HepG2 (cell line): ENCODE measurements around the gene CAMK1. TPM values are rescaled to one million over a fixed set of nuclear protein-coding genes. Genes with fewer than 3 reads are reported as not detected.

Experiments
- ATF7-NPFF ChIP-seq: sonication (generic); formaldehyde crosslinking; IDR thresholded peaks from 2 replicates; pipeline ENCODE4 v1.8.1; 2023; ENCODE audit warnings: mild to moderate bottlenecking, low read depth, missing genetic modification reagents, moderate library complexity
- FLYWCH1 ChIP-seq: sonication (generic); formaldehyde crosslinking; IDR thresholded peaks from 2 replicates; pipeline ENCODE4 v1.8.1; 2023; ENCODE audit warnings: mild to moderate bottlenecking, missing genetic modification reagents
- KDM1A ChIP-seq: IDR thresholded peaks from 2 replicates; pipeline ENCODE4 v1.6.1; 2016; ENCODE audit warnings: missing compliant biosample characterization
- MTA1 ChIP-seq: sonication (generic); formaldehyde crosslinking; IDR thresholded peaks from 2 replicates; pipeline ENCODE4 v1.4.0; 2020; ENCODE audit warnings: missing genetic modification reagents, mild to moderate bottlenecking, borderline replicate concordance
- PHF21A ChIP-seq: sonication (generic); formaldehyde crosslinking; IDR thresholded peaks from 2 replicates; pipeline ENCODE4 v1.5.0; 2020; ENCODE audit warnings: mild to moderate bottlenecking, missing genetic modification reagents
- REPIN1 ChIP-seq: sonication (generic); formaldehyde crosslinking; IDR thresholded peaks from 2 replicates; pipeline ENCODE4 v1.8.0; 2022; ENCODE audit warnings: missing genetic modification reagents, low read depth, mild to moderate bottlenecking, borderline replicate concordance
- RFXANK ChIP-seq: IDR thresholded peaks from 2 replicates; pipeline ENCODE4 v1.6.1; 2016
- SNRNP70 ChIP-seq: fragments of 200-400 bp; formaldehyde crosslinking; IDR thresholded peaks from 2 replicates; pipeline ENCODE4 v1.6.1; 2017; ENCODE audit warnings: mild to moderate bottlenecking, low read depth, low read length, moderate library complexity
- ZMAT3 ChIP-seq: sonication (generic); formaldehyde crosslinking; conservative IDR thresholded peaks from 2 replicates; pipeline ENCODE4 v1.7.0; 2021; ENCODE audit warnings: missing genetic modification reagents
- ZNF180 ChIP-seq: sonication (generic); formaldehyde crosslinking; IDR thresholded peaks from 2 replicates; pipeline ENCODE4 v1.4.0; 2020; ENCODE audit warnings: low read depth, missing genetic modification reagents, borderline replicate concordance
- ZNF296 ChIP-seq: sonication (generic); formaldehyde crosslinking; conservative IDR thresholded peaks from 2 replicates; pipeline ENCODE4 v1.5.0; 2020; ENCODE audit warnings: mild to moderate bottlenecking, missing genetic modification reagents
- ZNF468 ChIP-seq: sonication (generic); formaldehyde crosslinking; IDR thresholded peaks from 2 replicates; pipeline ENCODE4 v1.8.0; 2022; ENCODE audit warnings: mild to moderate bottlenecking, moderate library complexity, missing genetic modification reagents
- ZNF674 ChIP-seq: sonication (generic); formaldehyde crosslinking; IDR thresholded peaks from 2 replicates; pipeline ENCODE4 v1.5.0; 2020; ENCODE audit warnings: low read depth, mild to moderate bottlenecking, missing genetic modification reagents
- polyA plus RNA-seq, 8 experiments: library from polyadenylated mRNA; depleted of rRNA in 3 of 8; stranded (reverse) in 7 of 8; unstranded in 1 of 8; fragments of >200 nt; fragmentation: Illumina TruSeq in 4 of 8; extraction: Trizol in 4 of 8; gene quantifications; 2 replicates each; pipeline versions ENCODE4 v1.2.1 to v1.2.3, GENCODE V29; 2011 to 2016; ENCODE audit warnings: low read depth in 4 of 8, missing spikeins in 1 of 8, mixed read lengths in 1 of 8; ENCODE audit not compliant: insufficient read depth in 1 of 8
- total RNA-seq, 5 experiments: library from RNA; depleted of rRNA; stranded (reverse); fragments of >200 nt; fragmentation: Illumina TruSeq; extraction: Trizol; gene quantifications; 2 replicates each; pipeline ENCODE4 v1.2.3, GENCODE V29; 2016; ENCODE audit warnings: low read depth in 1 of 5
- TF ChIP-seq, protein P1 (sequence below): IDR thresholded peaks from 2 replicates; pipeline ENCODE4 v1.6.1; 2016; ENCODE audit warnings: mild to moderate bottlenecking
- TF ChIP-seq, protein P2 (sequence below): sonication (generic); formaldehyde crosslinking; IDR thresholded peaks from 2 replicates; pipeline ENCODE4 v1.8.0; 2023; ENCODE audit warnings: mild to moderate bottlenecking, missing genetic modification reagents
- TF ChIP-seq, protein P3 (sequence below): sonication (generic); formaldehyde crosslinking; IDR thresholded peaks from 2 replicates; pipeline ENCODE4 v1.5.1; 2020; ENCODE audit warnings: mild to moderate bottlenecking, missing genetic modification reagents, borderline replicate concordance
- TF ChIP-seq, protein P4 (sequence below): sonication (generic); formaldehyde crosslinking; IDR thresholded peaks from 2 replicates; pipeline ENCODE4 v1.8.0; 2022; ENCODE audit warnings: missing genetic modification reagents, mild to moderate bottlenecking, moderate library complexity, borderline replicate concordance
- TF ChIP-seq, protein P5 (sequence below): sonication (generic); formaldehyde crosslinking; IDR thresholded peaks from 2 replicates; pipeline ENCODE4 v1.8.1; 2023; ENCODE audit warnings: missing genetic modification reagents, mild to moderate bottlenecking, borderline replicate concordance
- TF ChIP-seq, protein P6 (sequence below): sonication (generic); formaldehyde crosslinking; IDR thresholded peaks from 2 replicates; pipeline ENCODE4 v1.4.0; 2020; ENCODE audit warnings: mild to moderate bottlenecking, missing genetic modification reagents

CAMK1 gene
- total and polyA plus RNA-seq, 2 of the 13 experiments (the other 11 are each of a cell fraction or from before 2014, with no cell fraction given) = 26.4 to 53.3 TPM

DNA sequence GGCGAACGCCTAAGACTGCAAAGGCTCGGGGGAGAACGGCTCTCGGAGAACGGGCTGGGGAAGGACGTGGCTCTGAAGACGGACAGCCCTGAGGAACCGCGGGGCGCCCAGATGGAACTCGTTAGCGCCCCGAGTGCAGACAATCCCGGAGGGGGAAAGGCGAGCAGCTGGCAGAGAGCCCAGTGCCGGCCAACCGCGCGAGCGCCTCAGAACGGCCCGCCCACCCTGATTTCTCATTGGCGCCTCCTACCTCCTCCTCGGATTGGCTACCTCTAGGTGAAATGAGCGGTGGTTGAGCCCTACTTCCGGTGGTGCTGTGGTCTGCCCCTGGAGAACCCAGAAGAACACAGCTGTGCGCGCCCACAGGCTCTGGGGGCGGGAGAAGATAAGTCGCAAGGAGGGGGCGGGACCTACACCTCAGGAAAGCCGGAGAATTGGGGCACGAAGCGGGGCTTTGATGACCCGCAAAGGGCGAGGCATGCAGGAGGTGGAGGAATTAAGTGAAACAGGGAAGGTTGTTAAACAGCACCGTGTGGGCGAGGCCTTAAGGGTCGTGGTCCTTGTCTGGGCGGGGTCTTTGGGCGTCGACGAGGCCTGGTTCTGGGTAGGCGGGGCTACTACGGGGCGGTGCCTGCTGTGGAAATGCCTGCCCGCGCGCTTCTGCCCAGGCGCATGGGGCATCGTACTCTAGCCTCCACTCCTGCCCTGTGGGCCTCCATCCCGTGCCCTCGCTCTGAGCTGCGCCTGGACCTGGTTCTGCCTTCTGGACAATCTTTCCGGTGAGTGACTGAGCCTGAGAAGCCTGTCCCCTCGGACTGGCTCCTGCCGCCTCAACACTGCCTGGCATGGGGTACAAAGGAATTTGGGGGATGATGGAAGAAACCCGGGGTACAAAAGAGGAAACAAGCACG, 19.8 kb downstream of the CAMK1 start, which contains the start of gene OGG1 (continued):
- TF ChIP-seq, protein P1, sequence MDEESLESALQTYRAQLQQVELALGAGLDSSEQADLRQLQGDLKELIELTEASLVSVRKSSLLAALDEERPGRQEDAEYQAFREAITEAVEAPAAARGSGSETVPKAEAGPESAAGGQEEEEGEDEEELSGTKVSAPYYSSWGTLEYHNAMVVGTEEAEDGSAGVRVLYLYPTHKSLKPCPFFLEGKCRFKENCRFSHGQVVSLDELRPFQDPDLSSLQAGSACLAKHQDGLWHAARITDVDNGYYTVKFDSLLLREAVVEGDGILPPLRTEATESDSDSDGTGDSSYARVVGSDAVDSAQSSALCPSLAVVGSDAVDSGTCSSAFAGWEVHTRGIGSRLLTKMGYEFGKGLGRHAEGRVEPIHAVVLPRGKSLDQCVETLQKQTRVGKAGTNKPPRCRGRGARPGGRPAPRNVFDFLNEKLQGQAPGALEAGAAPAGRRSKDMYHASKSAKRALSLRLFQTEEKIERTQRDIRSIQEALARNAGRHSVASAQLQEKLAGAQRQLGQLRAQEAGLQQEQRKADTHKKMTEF (CRISPR knock-in tag) = peak; percentile 64; the same call in 1 of the 2 replicates
- TF ChIP-seq, protein P2, sequence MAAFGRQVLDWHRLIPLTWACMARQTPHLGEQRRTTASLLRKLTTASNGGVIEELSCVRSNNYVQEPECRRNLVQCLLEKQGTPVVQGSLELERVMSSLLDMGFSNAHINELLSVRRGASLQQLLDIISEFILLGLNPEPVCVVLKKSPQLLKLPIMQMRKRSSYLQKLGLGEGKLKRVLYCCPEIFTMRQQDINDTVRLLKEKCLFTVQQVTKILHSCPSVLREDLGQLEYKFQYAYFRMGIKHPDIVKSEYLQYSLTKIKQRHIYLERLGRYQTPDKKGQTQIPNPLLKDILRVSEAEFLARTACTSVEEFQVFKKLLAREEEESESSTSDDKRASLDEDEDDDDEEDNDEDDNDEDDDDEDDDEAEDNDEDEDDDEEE (CRISPR knock-in tag) = peak; percentile 80; the same call in 1 of the 2 replicates
- TF ChIP-seq, protein P3, sequence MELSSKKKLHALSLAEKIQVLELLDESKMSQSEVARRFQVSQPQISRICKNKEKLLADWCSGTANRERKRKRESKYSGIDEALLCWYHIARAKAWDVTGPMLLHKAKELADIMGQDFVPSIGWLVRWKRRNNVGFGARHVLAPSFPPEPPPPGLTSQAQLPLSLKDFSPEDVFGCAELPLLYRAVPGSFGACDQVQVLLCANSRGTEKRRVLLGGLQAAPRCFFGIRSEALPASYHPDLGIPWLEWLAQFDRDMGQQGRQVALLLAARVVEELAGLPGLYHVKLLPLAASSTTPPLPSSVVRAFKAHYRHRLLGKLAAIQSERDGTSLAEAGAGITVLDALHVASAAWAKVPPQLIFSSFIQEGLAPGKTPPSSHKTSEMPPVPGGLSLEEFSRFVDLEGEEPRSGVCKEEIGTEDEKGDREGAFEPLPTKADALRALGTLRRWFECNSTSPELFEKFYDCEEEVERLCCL = no peak
- TF ChIP-seq ZNF296 (no peak), SNRNP70 (no peak), ZNF674 (CRISPR knock-in tag) (no peak), RFXANK (CRISPR knock-in tag) (no peak), KDM1A (CRISPR knock-in tag) (no peak), ZNF180 (CRISPR knock-in tag) (no peak), REPIN1 (CRISPR knock-in tag) (0 out of 2 replicates have a peak, but pooled peaks have one; percentile 33), ZMAT3 (CRISPR knock-in tag) (peak; percentile 24; the same call in 1 of the 2 replicates), ATF7-NPFF (CRISPR knock-in tag) (no peak; the same call in 1 of the 2 replicates), PHF21A (CRISPR knock-in tag) (peak; percentile 49; the same call in 1 of the 2 replicates), FLYWCH1 (CRISPR knock-in tag) (no peak), MTA1 (peak; percentile 40; the same call in 1 of the 2 replicates), ZNF468 (no peak)
- TF ChIP-seq, protein P4, sequence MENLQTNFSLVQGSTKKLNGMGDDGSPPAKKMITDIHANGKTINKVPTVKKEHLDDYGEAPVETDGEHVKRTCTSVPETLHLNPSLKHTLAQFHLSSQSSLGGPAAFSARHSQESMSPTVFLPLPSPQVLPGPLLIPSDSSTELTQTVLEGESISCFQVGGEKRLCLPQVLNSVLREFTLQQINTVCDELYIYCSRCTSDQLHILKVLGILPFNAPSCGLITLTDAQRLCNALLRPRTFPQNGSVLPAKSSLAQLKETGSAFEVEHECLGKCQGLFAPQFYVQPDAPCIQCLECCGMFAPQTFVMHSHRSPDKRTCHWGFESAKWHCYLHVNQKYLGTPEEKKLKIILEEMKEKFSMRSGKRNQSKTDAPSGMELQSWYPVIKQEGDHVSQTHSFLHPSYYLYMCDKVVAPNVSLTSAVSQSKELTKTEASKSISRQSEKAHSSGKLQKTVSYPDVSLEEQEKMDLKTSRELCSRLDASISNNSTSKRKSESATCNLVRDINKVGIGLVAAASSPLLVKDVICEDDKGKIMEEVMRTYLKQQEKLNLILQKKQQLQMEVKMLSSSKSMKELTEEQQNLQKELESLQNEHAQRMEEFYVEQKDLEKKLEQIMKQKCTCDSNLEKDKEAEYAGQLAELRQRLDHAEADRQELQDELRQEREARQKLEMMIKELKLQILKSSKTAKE = no peak
- TF ChIP-seq, protein P5, sequence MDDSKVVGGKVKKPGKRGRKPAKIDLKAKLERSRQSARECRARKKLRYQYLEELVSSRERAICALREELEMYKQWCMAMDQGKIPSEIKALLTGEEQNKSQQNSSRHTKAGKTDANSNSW (CRISPR knock-in tag) = 0 out of 2 replicates have a peak, but pooled peaks have one; percentile 47
- TF ChIP-seq, protein P6, sequence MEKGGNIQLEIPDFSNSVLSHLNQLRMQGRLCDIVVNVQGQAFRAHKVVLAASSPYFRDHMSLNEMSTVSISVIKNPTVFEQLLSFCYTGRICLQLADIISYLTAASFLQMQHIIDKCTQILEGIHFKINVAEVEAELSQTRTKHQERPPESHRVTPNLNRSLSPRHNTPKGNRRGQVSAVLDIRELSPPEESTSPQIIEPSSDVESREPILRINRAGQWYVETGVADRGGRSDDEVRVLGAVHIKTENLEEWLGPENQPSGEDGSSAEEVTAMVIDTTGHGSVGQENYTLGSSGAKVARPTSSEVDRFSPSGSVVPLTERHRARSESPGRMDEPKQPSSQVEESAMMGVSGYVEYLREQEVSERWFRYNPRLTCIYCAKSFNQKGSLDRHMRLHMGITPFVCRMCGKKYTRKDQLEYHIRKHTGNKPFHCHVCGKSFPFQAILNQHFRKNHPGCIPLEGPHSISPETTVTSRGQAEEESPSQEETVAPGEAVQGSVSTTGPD (CRISPR knock-in tag) = peak; percentile 87; the same call in 1 of the 2 replicates
